CD4-positive, alpha-beta memory T cell (primary cell): Measurements from ENCODE around the gene XBP1. TPM values are rescaled to one million over a fixed set of nuclear protein-coding genes. Genes with fewer than 3 reads are reported as not detected.
A peak's percentile ranks its signal among the peaks of the same experiment; 100 is the strongest.
"Not testable (repeated sequence)": the region's sequence is repeated elsewhere in the genome, so short reads cannot be mapped to it uniquely, and the experiment has no call there.

Source experiments
- CTCF ChIA-PET: fragments of 350-600 bp; sonication (Branson Sonifier 250); formaldehyde crosslinking; loops from one replicate; lab custom pipeline; 2021; ENCODE audit warnings: inconsistent platforms; ENCODE audit not compliant: partially characterized antibody; lab: Charles Lee
- POLR2A ChIA-PET: fragments of 350-600 bp; sonication (Branson Sonifier 250); formaldehyde crosslinking; loops from one replicate; lab custom pipeline; 2021; ENCODE audit not compliant: partially characterized antibody; lab: Charles Lee
- DNase-seq, 5 donors: peaks; one replicate each; pipeline versions ENCODE4 v3.0.0 to v3.0.0-alpha.2; 2020 to 2022; ENCODE audit warnings: mixed read lengths in 1 of 5
- H3K27ac ChIP-seq: one replicate; pipeline ENCODE4 v1.7.0; 2013; ENCODE audit warnings: low read depth, low read length
- H3K27me3 ChIP-seq: 2 replicates; pipeline ENCODE4 v1.7.0; 2013; ENCODE audit warnings: mild to moderate bottlenecking, low read length, moderate library complexity; ENCODE audit not compliant: insufficient read depth
- H3K36me3 ChIP-seq: 2 replicates; pipeline ENCODE4 v1.7.0; 2013; ENCODE audit warnings: mild to moderate bottlenecking, low read length, moderate library complexity; ENCODE audit not compliant: insufficient read depth
- H3K4me1 ChIP-seq: 2 replicates; pipeline ENCODE4 v1.7.0; 2013; ENCODE audit warnings: mild to moderate bottlenecking, low read length, moderate library complexity; ENCODE audit not compliant: insufficient read depth
- H3K4me3 ChIP-seq, 2 donors: one replicate each; pipeline ENCODE4 v1.7.0; 2013; ENCODE audit warnings: low read length in 2 of 2, mild to moderate bottlenecking in 1 of 2
- H3K9me3 ChIP-seq, 2 donors: one replicate each; pipeline ENCODE4 v1.7.0; 2013; ENCODE audit warnings: low read length in 2 of 2, control low read depth in 1 of 2; ENCODE audit not compliant: control insufficient read depth in 1 of 2
- H3K27ac Mint-ChIP-seq, 7 donors: one replicate each; pipeline ENCODE4 v1.8.0; 2020 to 2021; ENCODE audit warnings: mixed read lengths in 7 of 7, mild to moderate bottlenecking in 6 of 7, inconsistent platforms in 3 of 7, moderate library complexity in 3 of 7
- H3K27me3 Mint-ChIP-seq, 2 donors: one replicate each; pipeline ENCODE4 v1.8.0; 2020 to 2021; ENCODE audit warnings: mixed read lengths in 2 of 2
- H3K36me3 Mint-ChIP-seq, 2 donors: one replicate each; pipeline ENCODE4 v1.8.0; 2020 to 2021; ENCODE audit warnings: mixed read lengths in 2 of 2, inconsistent platforms in 1 of 2, mild to moderate bottlenecking in 1 of 2
- H3K4me1 Mint-ChIP-seq, 4 donors: one replicate each; pipeline ENCODE4 v1.8.0; 2020 to 2021; ENCODE audit warnings: mixed read lengths in 4 of 4, mild to moderate bottlenecking in 1 of 4
- H3K4me3 Mint-ChIP-seq, 8 donors: one replicate each; pipeline ENCODE4 v1.8.0; 2020 to 2021; ENCODE audit warnings: mixed read lengths in 8 of 8, mild to moderate bottlenecking in 7 of 8, moderate library complexity in 6 of 8, inconsistent platforms in 3 of 8
- H3K9me3 Mint-ChIP-seq, 8 donors: one replicate each; pipeline ENCODE4 v1.8.0; 2020 to 2021; ENCODE audit warnings: mixed read lengths in 8 of 8, mild to moderate bottlenecking in 5 of 8, inconsistent platforms in 3 of 8, moderate library complexity in 1 of 8
- intact Hi-C: fragments of 100-400 bp; cut with micrococcal nuclease; formaldehyde crosslinking; loops from one replicate; pipeline ENCODE4 v1.15.1; 2023
- polyA plus RNA-seq, 2 donors: library from polyadenylated mRNA; unstranded; fragments of 300-500 nt; fragmentation: Illumina TruSeq; gene quantifications; one replicate each; pipeline ENCODE4 v1.2.3, GENCODE V29; 2021
- total RNA-seq, 2 experiments: library from RNA; stranded (reverse); gene quantifications; one replicate each; pipeline ENCODE4 v1.2.3, GENCODE V29; 2021

XBP1 gene
- total and polyA plus RNA-seq, 4 experiments from 2014 or later = 154 to 533 (median 240) TPM

- H3K27ac Mint-ChIP-seq = not testable (repeated sequence)
- peaks cover 10 to 13% of the 10 kb centered on the region in 2 donors for H3K36me3 Mint-ChIP-seq
Observed at GRCh38 chr22:28754512-28754911, 45.9 kb downstream of the XBP1 start.

GRCh38 chr22:28750471-28750881 is 49.9 kb downstream of the XBP1 start:
- H3K4me3 Mint-ChIP-seq = no peak overlapping the region
- H3K4me1 Mint-ChIP-seq = peaks cover 4 to 11% (median 9%) of the 10 kb centered on the region in 4 donors
- no peaks in the 10 kb centered on the region for H3K27me3 Mint-ChIP-seq
- H3K9me3 Mint-ChIP-seq = no peaks in the 10 kb centered on the region
- no peak for DNase-seq
- Histone ChIP-seq H3K4me3 (no peak overlapping the region), H3K4me1 (no peaks in the 10 kb centered on the region), H3K36me3 (peaks cover 4% of the 10 kb centered on the region), H3K9me3 (no peaks in the 10 kb centered on the region), H3K27me3 (no peaks in the 10 kb centered on the region), H3K27ac (no peak overlapping the region)
- ChIA-PET POLR2A (no interaction called here), CTCF (interaction anchor here (0.6 to 1.4 kb wide), 3 partner anchors 23 to 149 kb away, joined by 3 read pairs; no protein-coding TSS in a partner anchor)
- peak overlapping the region in 1 of 7 donors; percentile 56 for H3K27ac Mint-ChIP-seq
- peaks cover 21 to 27% of the 10 kb centered on the region in 2 donors for H3K36me3 Mint-ChIP-seq
- intact Hi-C loops = no loop called here

More at GRCh38 chr22:28754512-28754911, 45.9 kb downstream of the XBP1 start:
- H3K4me3 ChIP-seq, H3K4me1 Mint-ChIP-seq, H3K4me3 Mint-ChIP-seq, POLR2A ChIA-PET, intact Hi-C loops, H3K36me3 ChIP-seq, H3K27me3 Mint-ChIP-seq, H3K9me3 ChIP-seq, DNase-seq, H3K27me3 ChIP-seq, H3K4me1 ChIP-seq, H3K9me3 Mint-ChIP-seq, H3K27ac ChIP-seq: not testable (repeated sequence)
- CTCF ChIA-PET = interaction anchor here (0.9 to 1.0 kb wide), 2 partner anchors 9 to 33 kb away, joined by 3 read pairs; no protein-coding TSS in a partner anchor

Other genes with a start within 250 kb of the XBP1 start
- gene TTC28, start 120.7 kb downstream of the XBP1 start, total RNA-seq = 1 to 10 TPM; 1.6 to 1.7 TPM
- under 1 TPM in 1 of 2 donors, not detected in 1; 0.50 TPM for gene TTC28, start 120.7 kb downstream of the XBP1 start, polyA plus RNA-seq
- 1 to 10 TPM; 7.6 to 9.2 TPM for gene CHEK2, start 58.7 kb downstream of the XBP1 start, total RNA-seq
- gene CHEK2, start 58.7 kb downstream of the XBP1 start, polyA plus RNA-seq = 10 to 100 TPM in 1 of 2 donors, 1 to 10 TPM in 1; 4.6 to 16.4 TPM
- 10 to 100 TPM in 1 of 2 experiments, 1 to 10 TPM in 1; 9.3 to 11.1 TPM for gene HSCB, start 58.5 kb downstream of the XBP1 start, total RNA-seq
- gene HSCB, start 58.5 kb downstream of the XBP1 start, polyA plus RNA-seq = 10 to 100 TPM in 1 of 2 donors, 1 to 10 TPM in 1; 7.6 to 10.3 TPM
- gene CCDC117, start 27.9 kb downstream of the XBP1 start, total RNA-seq = 10 to 100 TPM; 20.3 to 20.6 TPM
- gene CCDC117, start 27.9 kb downstream of the XBP1 start, polyA plus RNA-seq = 1 to 10 TPM; 7.2 to 10.0 TPM
- gene ZNRF3, start 83.0 kb upstream of the XBP1 start, total RNA-seq = under 1 TPM; 0.70 to 0.89 TPM
- under 1 TPM in 1 of 2 donors, not detected in 1; 0.11 TPM for gene ZNRF3, start 83.0 kb upstream of the XBP1 start, polyA plus RNA-seq